Right ventricle myocardium inferior (tissue), 1 donor: ENCODE data around the gene ATP5F1D. TPM values are rescaled to one million over a fixed set of nuclear protein-coding genes. Genes with fewer than 3 reads are reported as not detected.
"Not testable (repeated sequence)": the region's sequence is repeated elsewhere in the genome, so short reads cannot be mapped to it uniquely, and the experiment has no call there.

Experiments
- ATAC-seq: fragments of 200-7000 bp; cut with Tn5 transposase; one replicate; pipeline ENCODE4 v1.9.1; 2020; ENCODE audit warnings: mild to moderate bottlenecking, moderate library complexity
- DNase-seq: peaks from one replicate; pipeline ENCODE4 v3.0.0; 2021; ENCODE audit errors: missing footprints
- intact Hi-C: fragments of 100-400 bp; cut with DNase I; formaldehyde crosslinking; loops from one replicate; pipeline ENCODE4 v1.11.0; 2022
- long read RNA-seq: library from polyadenylated mRNA; unstranded; transcript quantifications from one replicate; pipeline ENCODE4 v2.0.0, GENCODE V29; 2021
- total RNA-seq: library from RNA; stranded (reverse); fragmentation: NEBNext Ultra II Directional; extraction: Animal tissue kit (Norgen Biotek cat#: 25700); gene quantifications from one replicate; pipeline ENCODE4 v1.2.1, GENCODE V29; 2021
- donor health status: DM: no; HTN: yes; CAD: no; lungs with severe emphysema.

The ATP5F1D gene
- 656 TPM for total RNA-seq
- long read RNA-seq, transcript ATP5F1D-204 (2 exons, 640 nt), result minor isoform, 9 of 595 reads
- long read RNA-seq, transcript ATP5F1D-202 (5 exons, 704 nt), result major isoform, 302 of 595 reads
- long read RNA-seq, transcript ATP5F1D-201 (4 exons, 997 nt), result minor isoform, 225 of 595 reads
- long read RNA-seq, transcript ATP5F1D-209 (3 exons, 343 nt), result minor isoform, 37 of 595 reads
- long read RNA-seq, partial matches to known transcripts, result 4 of 595 reads
- long read RNA-seq, other reads (novel, unspliced or antisense), result 14 of 595 reads

- intact Hi-C loops, result loop anchor here (2.0 to 10.0 kb wide), 3 partner anchors 129 to 447 kb away; partner anchors contain the start of genes ARID3A and PTBP1
- peak; percentile 97 for DNase-seq
- peak; percentile 64 for ATAC-seq
Measured at GRCh38 chr19:1241417-1242095, at the start of gene ATP5F1D. Gene ATP5F1D (plus strand): TSS chr19:1241751. CDS start chr19:1241851, 100 bp downstream.

GRCh38 chr19:1199531-1199930 is 42.0 kb upstream of the ATP5F1D start:
- no peak for DNase-seq
- intact Hi-C loops, result no loop called here
- no peak for ATAC-seq

GRCh38 chr19:1200614-1201013 is 40.9 kb upstream of the ATP5F1D start:
- DNase-seq, intact Hi-C loops, ATAC-seq: not testable (repeated sequence)

GRCh38 chr19:1205114-1206099 is 36.1 kb upstream of the ATP5F1D start, which contains the start of gene STK11:
Gene STK11 (plus strand): TSS chr19:1205778. CDS start chr19:1206914, 1,136 bp downstream.
- intact Hi-C loops, result no loop called here
- DNase-seq (peak; percentile 100), ATAC-seq (peak; percentile 95)

GRCh38 chr19:1206150-1206863 is 35.2 kb upstream of the ATP5F1D start:
- no peak for ATAC-seq
- intact Hi-C loops, result no loop called here
- peak; percentile 67 for DNase-seq

GRCh38 chr19:1206864-1207450 is 34.6 kb upstream of the ATP5F1D start:
- peak; percentile 86 for DNase-seq
- intact Hi-C loops, result no loop called here
- peak; percentile 2 for ATAC-seq

GRCh38 chr19:1208830-1209229 is 32.7 kb upstream of the ATP5F1D start:
- peak; percentile 63 for DNase-seq
- ATAC-seq, intact Hi-C loops: not testable (repeated sequence)

- intact Hi-C loops, result no loop called here
- ATAC-seq (no peak), DNase-seq (peak; percentile 16)
Measured at GRCh38 chr19:1210227-1210538, 31.4 kb upstream of the ATP5F1D start.

GRCh38 chr19:1211494-1212234 is 29.9 kb upstream of the ATP5F1D start:
- DNase-seq (peak; percentile 51), ATAC-seq (no peak)
- intact Hi-C loops, result no loop called here

- DNase-seq (peak; percentile 87), ATAC-seq (peak; percentile 42)
- intact Hi-C loops, result no loop called here
Measured at GRCh38 chr19:1213391-1214286, 27.9 kb upstream of the ATP5F1D start.

GRCh38 chr19:1214299-1214861 is 27.2 kb upstream of the ATP5F1D start:
- intact Hi-C loops, result no loop called here
- ATAC-seq (peak; percentile 1), DNase-seq (no peak)

GRCh38 chr19:1214862-1215731 is 26.5 kb upstream of the ATP5F1D start:
- peak; percentile 74 for ATAC-seq
- intact Hi-C loops, result no loop called here

GRCh38 chr19:1216756-1217155 is 24.8 kb upstream of the ATP5F1D start:
- DNase-seq, result no peak
- intact Hi-C loops, result loop anchor here (2.0 kb wide), 1 partner anchor 50 kb away; no protein-coding TSS in a partner anchor
- ATAC-seq, result no peak

More at GRCh38 chr19:1214862-1215731, 26.5 kb upstream of the ATP5F1D start:
- peak; percentile 79 for DNase-seq

- DNase-seq, result no peak
- intact Hi-C loops, result loop anchor here (2.0 kb wide), 1 partner anchor 49 kb away; no protein-coding TSS in a partner anchor
- no peak for ATAC-seq
Measured at GRCh38 chr19:1217366-1217765, 24.2 kb upstream of the ATP5F1D start.
